ENCODE measurements around the gene SH3RF3.

SH3RF3 gene

GRCh38 chr2:109208071-109208950, 79.3 kb downstream of the SH3RF3 start:
- peak; percentile 65 for ATAC-seq

GRCh38 chr2:109208951-109209335, 79.9 kb downstream of the SH3RF3 start:
- TF ChIP-seq ZNF8 (CRISPR knock-in tag; IDR thresholded peaks at IDR 0.05) (no peak), CSDC2 (CRISPR knock-in tag; IDR thresholded peaks at IDR 0.05) (no peak), OSR1 (CRISPR knock-in tag; IDR thresholded peaks at IDR 0.05) (no peak), ZC3H10 (CRISPR knock-in tag; IDR thresholded peaks at IDR 0.05) (no peak), ZFP3 (CRISPR knock-in tag; IDR thresholded peaks at IDR 0.05) (no peak), ARNTL (CRISPR knock-in tag; IDR thresholded peaks at IDR 0.05; ENCODE audit: borderline replicate concordance, low read depth) (no peak), TOX (CRISPR knock-in tag; IDR thresholded peaks at IDR 0.05; ENCODE audit: borderline replicate concordance) (no peak), CSRNP3 (CRISPR knock-in tag; IDR thresholded peaks at IDR 0.05) (no peak), BACH2 (CRISPR knock-in tag; IDR thresholded peaks at IDR 0.05; ENCODE audit: borderline replicate concordance) (no peak), ZNF70 (CRISPR knock-in tag; IDR thresholded peaks at IDR 0.05) (no peak), TSHZ2 (CRISPR knock-in tag; IDR thresholded peaks at IDR 0.05) (no peak), TCF4 (CRISPR knock-in tag; IDR thresholded peaks at IDR 0.05; ENCODE audit: borderline replicate concordance) (no peak), ZNF565 (CRISPR knock-in tag; conservative IDR thresholded peaks at IDR 0.05; ENCODE audit: low read depth) (no peak), PPARA (CRISPR knock-in tag; IDR thresholded peaks at IDR 0.05; ENCODE audit: borderline replicate concordance) (no peak), POU6F1 (CRISPR knock-in tag; IDR thresholded peaks at IDR 0.05; ENCODE audit: borderline replicate concordance, low read depth) (no peak), RARB (CRISPR knock-in tag; IDR thresholded peaks at IDR 0.05) (no peak)
- no peak for ATAC-seq

More at GRCh38 chr2:109208071-109208950, 79.3 kb downstream of the SH3RF3 start:
- TF ChIP-seq ZNF565 (CRISPR knock-in tag; conservative IDR thresholded peaks at IDR 0.05; ENCODE audit: low read depth) = peak; percentile 80
- no peak for TF ChIP-seq ZNF8 (CRISPR knock-in tag; IDR thresholded peaks at IDR 0.05)

GRCh38 chr2:109209412-109209811, 80.4 kb downstream of the SH3RF3 start:
- TF ChIP-seq ZNF8 (CRISPR knock-in tag; IDR thresholded peaks at IDR 0.05) = no peak
- no peak for TF ChIP-seq ZFP30 (CRISPR knock-in tag; IDR thresholded peaks at IDR 0.05)
- no peak for TF ChIP-seq RARB (CRISPR knock-in tag; IDR thresholded peaks at IDR 0.05)
- TF ChIP-seq GLIS3 (CRISPR knock-in tag; IDR thresholded peaks at IDR 0.05) = no peak
- TF ChIP-seq TSHZ2 (CRISPR knock-in tag; IDR thresholded peaks at IDR 0.05) = no peak
- TF ChIP-seq TCF4 (CRISPR knock-in tag; IDR thresholded peaks at IDR 0.05; ENCODE audit: borderline replicate concordance) = no peak
- no peak for TF ChIP-seq ESRRG (CRISPR knock-in tag; IDR thresholded peaks at IDR 0.05)
- TF ChIP-seq TOX (CRISPR knock-in tag; IDR thresholded peaks at IDR 0.05; ENCODE audit: borderline replicate concordance) = no peak
- TF ChIP-seq CSRNP3 (CRISPR knock-in tag; IDR thresholded peaks at IDR 0.05) = no peak
- TF ChIP-seq ISL1 (CRISPR knock-in tag; IDR thresholded peaks at IDR 0.05) = no peak
- no peak for TF ChIP-seq SNAI2 (CRISPR knock-in tag; IDR thresholded peaks at IDR 0.05)
- TF ChIP-seq ZNF565 (CRISPR knock-in tag; conservative IDR thresholded peaks at IDR 0.05; ENCODE audit: low read depth) = no peak
- TF ChIP-seq PATZ1 (CRISPR knock-in tag; IDR thresholded peaks at IDR 0.05; ENCODE audit: borderline replicate concordance) = no peak

More at GRCh38 chr2:109209412-109209811, 80.4 kb downstream of the SH3RF3 start:
- peak; percentile 82 for ATAC-seq

Measured in SK-N-SH treated with all-trans-retinoic acid at 6 μM for 48 hours (cell line).